Right ventricle myocardium superior (tissue), 1 donor: ENCODE data around the gene INTU. TPM values are rescaled to one million over a fixed set of nuclear protein-coding genes. Genes with fewer than 3 reads are reported as not detected.

ENCODE experiments used
- total RNA-seq: library from RNA; stranded (reverse); fragmentation: NEBNext Ultra II Directional; extraction: Animal tissue kit (Norgen Biotek cat#: 25700); gene quantifications from one replicate; pipeline ENCODE4 v1.2.1, GENCODE V29; 2021
- donor health status: DM: no; HTN: yes; CAD: no; lungs with severe emphysema.

INTU gene
- total RNA-seq, 1 donor from 2014 or later: 4.0 TPM

Other genes starting within 250 kb of the INTU start
- gene SLC25A31, start 97.4 kb downstream of the INTU start, total RNA-seq: not detected
- gene HSPA4L, start 149.4 kb downstream of the INTU start, total RNA-seq: 4.8 TPM
- gene PLK4, start 247.9 kb downstream of the INTU start, total RNA-seq: 0.54 TPM